SIG-M5 treated with dmso at 0.1 percent for 504 hours (cell line): ENCODE results near the gene OR2L3.
"Not testable (repeated sequence)": the region's sequence is repeated elsewhere in the genome, so short reads cannot be mapped to it uniquely, and the experiment has no call there.

Source experiments
- DNase-seq: peaks from one replicate; lab custom pipeline; 2025; ENCODE audit not compliant: unreplicated experiment; lab: John Stamatoyannopoulos, UW

OR2L3 gene, protein sequence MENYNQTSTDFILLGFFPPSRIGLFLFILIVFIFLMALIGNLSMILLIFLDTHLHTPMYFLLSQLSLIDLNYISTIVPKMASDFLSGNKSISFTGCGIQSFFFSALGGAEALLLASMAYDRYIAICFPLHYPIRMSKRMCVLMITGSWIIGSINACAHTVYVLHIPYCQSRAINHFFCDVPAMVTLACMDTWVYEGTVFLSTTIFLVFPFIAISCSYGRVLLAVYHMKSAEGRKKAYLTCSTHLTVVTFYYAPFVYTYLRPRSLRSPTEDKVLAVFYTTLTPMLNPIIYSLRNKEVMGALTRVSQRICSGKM

DNA sequence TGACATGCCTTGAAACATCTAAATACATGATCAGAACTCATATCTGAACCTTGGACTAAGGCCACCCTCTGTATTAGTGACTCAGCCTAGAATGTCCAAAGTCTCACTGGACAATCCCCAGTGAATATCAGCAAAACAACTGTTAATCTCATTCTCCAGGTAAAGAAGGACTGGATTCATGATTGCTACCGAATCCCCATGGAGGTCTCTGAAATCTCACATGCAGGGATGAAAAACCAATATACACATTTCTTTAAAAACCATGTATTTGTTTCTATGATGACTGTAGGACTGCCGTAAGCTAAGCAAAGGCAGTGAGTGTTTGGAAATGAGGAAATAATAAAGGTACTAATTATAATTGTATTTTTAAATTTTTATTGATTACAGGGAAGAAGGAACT lies at the start of gene OR2L3:
Gene OR2L3 (plus strand): TSS at position 301 of the 400 bp plus-strand sequence. CDS start 13,846 bp downstream, outside the sequence.
- no peak for DNase-seq

DNA sequence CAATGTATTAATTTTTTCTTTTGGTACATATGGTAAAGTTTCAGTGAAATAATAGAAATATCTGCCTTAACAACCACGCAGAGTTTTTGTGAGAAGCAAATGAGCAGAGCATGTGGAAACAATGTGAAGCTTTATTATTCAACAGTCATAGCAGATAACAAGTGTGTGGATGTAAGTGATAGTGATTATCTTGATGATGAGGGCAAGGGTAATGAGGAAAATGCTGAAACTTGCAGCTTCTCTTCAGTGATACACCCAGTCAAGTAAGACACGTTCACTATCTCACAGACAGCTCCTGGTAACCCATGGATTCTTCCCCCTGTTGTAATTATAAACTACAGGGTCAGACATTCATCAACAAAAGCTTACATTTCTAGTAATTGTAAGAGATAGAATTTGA lies 47.8 kb upstream of the OR2L3 start:
- DNase-seq: no peak

DNA sequence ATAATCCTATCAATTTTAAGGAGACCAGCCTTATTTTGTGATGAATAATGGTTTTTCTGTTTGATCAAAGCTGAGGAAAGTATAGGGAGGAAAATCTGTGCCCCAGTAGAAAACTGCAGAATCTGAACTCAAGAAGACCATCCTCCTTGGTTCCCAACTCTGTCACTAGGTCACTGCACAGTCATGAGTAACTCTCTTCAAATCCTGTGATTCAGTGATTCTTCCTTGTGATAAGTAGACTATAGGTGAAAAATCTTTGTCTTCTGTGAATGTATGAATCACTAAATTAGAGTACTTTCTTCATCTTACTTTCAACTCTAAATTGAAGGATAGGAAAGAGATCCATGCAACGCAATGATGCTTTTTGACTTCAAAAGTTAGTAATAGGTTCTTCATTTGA lies 46.5 kb upstream of the OR2L3 start:
- no peak for DNase-seq

DNA sequence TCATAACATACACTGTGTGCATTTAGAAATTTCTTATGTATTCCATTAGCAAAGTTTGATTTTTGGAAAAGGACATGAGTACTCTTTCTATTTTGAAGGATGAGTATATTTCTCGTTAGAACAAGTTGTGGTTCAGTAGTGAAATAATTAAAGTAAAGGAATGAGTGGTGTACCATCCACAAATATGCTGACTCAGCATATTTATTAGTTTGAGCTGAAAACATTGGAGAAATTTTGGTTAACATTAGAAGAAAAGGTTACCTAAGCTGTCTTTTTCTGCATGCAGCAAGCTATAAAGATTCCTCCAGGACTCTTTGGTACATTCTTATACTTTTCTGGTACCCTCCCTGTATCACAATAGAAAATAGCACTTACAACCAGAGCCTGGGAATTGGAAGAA lies 38.9 kb upstream of the OR2L3 start:
- no peak for DNase-seq

DNA sequence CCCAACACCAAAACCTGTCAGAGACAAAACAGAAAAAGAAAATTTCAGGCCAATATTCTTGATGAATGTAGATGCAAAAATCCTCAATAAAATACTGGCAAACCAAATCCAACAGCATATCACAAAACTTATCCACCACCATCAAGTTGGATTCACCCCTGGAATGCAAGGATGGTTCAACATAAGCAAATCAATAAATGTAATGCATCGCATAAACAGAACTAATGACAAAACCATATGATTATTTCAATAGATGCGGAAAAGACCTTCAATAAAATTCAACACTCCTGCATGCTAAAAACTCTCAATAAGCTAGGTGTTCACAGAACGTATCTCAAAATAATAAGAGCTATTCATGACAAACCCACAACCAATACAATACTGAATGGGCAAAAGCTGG lies 37.0 kb upstream of the OR2L3 start:
- no peak for DNase-seq

DNA sequence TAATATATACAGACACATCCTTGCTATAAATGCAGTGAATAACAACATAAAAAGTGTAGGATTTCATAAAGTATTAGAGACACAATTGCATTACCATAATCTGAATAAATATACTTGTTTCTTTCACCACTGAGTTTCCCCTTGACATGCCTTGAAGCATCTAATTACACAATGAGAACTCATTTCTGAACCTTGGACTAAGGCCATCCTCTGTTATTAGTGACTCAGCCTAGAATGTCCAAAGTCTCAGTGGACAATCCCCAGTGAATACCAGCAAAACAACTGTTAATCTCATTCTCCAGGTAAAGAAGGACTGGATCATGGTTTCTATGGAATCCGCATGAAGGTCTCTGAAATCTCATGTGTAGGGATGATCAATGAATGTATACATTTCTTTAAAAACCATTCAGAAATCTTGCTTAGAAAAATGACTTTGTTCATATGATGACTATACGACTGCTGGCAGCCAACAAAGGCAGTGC lies 33.4 kb upstream of the OR2L3 start, which contains the start of gene OR2L5:
Gene OR2L5 (plus strand): TSS at position 432 of the 482 bp plus-strand sequence. CDS start 8,288 bp downstream, outside the sequence.
- no peak for DNase-seq

DNA sequence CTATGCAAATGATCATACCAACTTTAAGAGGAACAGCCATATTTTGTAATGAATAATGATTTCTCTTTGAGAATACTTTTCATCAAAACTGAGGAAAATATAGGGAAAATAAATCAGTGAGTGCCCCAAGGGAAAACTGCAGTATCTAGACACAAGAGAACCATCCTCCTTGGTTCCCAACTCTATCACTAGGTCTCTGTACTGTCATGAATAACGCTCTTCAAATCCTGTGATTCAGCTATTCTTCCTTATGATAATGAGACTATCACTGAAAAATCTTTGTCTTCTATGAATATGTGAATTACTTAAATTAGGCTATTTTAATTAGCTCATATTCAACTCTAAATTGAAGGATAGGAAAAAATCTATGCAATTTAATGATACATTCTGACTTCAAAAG lies 30.8 kb upstream of the OR2L3 start:
- DNase-seq: no peak

DNA sequence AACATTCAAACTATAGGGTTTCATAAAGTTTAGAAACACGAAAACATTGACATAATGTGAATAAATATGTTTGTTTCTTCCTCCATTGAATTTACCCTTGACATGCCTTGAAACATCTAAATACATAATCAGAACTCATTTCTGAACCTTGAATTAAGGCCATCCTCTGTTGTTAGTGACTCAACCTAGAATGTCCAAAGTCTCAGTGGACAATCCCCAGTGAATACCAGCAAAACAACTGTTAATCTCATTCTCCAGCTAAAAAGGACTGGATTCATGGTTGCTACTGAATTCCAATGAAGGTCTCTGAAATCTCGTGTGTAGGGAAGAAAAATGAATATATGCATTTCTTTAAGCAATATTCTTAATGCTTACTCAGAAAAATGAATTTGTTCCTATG lies 16.9 kb upstream of the OR2L3 start, which contains the start of gene OR2L2:
Gene OR2L2 (plus strand): TSS at position 301 of the 400 bp plus-strand sequence. CDS start 8,198 bp downstream, outside the sequence.
- no peak for DNase-seq

DNA sequence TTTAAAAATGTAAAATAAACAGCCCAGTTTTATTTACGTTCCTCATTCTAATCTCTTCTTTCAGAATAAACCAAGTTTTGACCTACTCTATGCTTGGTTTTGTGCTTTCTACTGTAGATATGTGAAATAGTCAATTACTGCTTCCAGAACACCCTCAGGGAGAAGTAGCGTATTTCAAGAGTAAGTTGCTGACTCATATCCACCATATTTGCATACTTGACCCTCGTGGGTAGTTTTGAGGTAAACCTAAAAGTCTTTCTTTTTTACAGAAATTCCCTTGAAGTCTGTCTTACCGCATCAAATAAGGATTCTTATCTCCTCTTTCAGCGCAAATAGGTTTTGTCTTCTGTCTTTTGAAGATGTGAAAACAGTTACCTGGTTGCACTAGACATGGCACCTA lies 1.4 kb upstream of the OR2L3 start:
- no peak for DNase-seq

DNA sequence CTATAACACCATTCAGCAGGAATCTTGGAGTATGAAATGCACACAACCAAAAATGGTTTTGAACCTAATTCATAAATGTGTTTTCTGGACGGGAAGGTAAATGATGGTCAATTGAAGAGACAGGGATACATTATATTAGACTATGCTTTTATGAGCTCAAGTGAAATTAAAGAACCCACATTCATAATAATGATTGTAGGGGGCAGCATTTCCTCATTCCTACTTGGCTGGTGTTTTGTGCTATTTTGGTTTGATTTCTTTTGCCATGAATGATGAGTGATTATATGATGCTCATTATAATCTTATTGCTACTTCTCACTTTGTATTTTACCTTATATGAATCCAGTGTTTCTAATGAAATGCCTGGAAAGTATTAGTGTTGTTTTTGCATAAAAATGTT lies 372 bp downstream of the OR2L3 start:
- DNase-seq: no peak

DNA sequence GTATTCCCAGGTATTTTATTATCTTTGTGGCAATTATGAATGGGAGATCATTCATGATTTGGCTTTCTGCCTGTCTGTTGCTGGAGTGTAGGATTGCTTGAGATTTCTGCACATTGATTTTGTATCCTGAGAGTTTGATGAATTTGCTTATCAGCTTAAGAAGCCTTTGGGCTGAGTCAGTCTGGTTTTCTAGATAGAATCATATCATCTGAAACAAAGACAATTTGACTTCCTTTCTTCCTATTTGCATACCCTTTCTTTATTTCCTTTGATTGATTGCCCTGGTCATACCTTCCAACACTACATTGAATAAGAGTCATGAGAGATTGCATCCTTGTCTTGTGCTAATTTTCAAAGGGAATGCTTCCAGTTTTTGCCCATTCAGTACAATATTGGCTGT lies 8.0 kb downstream of the OR2L3 start:
- no peak for DNase-seq

DNA sequence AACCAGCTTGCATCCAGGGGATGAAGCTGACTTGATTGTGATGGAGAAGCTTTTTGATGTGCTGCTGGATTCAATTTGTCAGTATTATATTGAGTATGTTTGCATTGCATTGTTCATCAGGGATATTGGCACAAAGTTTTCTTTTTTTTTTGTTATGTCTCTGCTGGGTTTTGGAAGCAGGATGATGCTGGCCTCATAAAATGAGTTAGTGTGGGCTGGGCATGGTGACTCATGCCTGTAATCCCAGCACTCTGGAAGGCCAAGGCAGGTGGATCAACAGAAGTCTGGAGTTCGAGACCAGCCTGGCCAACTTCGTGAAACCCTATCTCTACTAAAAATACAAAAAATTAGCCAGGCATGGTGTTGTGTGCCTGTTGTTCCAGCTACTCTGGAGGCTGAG lies 8.6 kb downstream of the OR2L3 start:
- no peak for DNase-seq

DNA sequence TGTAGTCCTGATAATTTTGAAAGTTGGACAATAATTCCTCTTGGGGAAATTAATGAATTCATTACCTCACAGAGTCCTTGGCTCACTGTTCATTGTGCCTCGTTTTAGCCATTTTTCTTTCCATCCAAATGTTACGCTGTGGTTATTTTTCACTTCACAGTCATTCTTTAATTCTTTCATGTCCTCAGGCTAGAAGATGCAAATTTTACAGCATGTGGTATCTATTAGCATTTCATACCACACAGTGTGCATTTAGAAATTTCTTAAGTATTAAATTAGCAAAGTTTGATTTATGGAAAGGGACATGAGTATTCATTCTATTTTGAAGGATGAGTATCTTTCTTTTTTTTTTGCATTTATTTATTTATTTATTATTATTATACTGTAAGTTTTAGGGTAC lies 18.4 kb downstream of the OR2L3 start:
- no peak for DNase-seq

DNA sequence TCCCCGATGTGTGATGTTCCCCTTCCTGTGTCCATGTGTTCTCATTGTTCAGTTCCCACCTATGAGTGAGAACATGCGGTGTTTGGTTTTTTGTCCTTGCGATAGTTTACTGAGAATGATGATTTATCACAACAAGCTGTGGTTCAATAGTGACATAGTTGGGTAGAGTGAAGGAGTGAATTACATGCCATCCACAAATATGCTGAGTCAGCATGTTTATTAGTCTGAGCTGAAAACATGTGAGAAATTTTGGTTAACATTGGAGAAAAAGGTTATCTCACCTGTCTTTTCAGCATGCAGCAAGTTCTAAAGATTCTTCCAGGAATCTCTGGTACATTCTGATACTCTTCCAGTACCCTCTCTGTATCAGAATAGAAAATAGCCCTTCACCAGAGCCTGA lies 19.0 kb downstream of the OR2L3 start:
- DNase-seq: no peak

DNA sequence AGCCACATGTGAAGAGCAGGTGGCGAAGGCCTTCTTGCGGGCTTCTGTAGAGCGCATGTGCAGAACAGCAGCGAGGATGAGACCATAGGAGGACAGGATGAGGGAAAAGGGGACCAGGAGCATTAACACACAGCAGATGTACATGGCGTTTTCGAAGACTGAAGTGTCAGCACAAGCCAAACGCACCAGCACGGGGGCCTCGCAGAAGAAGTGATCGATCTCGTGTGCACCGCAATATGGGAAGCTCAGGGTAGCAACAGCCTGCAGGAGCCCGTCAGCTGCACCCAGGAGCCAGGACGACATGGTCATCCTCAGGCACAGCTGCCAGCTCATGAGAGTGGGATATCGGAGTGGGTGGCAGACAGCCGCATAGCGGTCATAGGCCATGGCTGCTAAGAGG lies 37.2 kb downstream of the OR2L3 start:
- not testable (repeated sequence) for DNase-seq

DNA sequence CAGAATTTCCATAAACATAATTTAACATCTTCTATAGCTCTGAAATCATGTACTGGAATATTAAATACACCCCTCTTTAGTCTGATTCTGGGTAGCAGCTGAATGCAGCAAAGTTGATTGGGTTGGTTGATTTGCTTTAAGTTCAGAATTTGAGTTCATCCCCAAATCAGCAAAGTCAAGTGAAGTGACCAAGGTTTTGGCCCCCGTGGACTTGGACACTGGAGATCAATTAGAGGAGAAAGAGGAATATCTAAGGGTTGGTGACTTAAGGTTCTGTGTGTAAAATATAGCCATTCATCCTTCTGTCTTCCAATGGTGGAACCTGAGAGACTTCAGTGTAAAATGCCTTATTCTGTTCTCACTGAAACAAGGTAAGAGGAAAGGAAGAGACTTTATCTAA lies 48.2 kb downstream of the OR2L3 start, which contains the start of gene OR2L13:
Gene OR2L13 (plus strand): TSS at position 301 of the 400 bp plus-strand sequence. CDS start 4,192 bp downstream, outside the sequence.
- DNase-seq: no peak

DNA sequence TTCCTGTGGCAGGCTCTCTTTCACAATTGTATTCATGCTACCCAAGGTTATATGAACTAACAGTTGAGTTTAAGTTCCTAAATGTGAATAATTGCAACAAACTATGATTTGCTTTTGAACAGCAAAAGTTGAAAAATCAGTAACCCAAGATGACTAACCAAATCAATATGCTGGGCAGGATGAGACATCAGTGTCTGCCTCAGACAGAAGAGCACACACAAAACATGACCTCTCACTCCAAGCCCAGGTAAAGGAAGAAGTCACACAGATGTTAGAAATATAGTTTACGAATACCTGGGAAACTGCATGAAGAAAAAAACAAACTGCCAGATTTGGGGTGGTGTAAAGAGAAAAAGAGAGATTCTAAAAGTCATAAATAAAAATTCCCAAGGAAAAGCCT lies 51.9 kb downstream of the OR2L3 start:
- DNase-seq: no peak

DNA sequence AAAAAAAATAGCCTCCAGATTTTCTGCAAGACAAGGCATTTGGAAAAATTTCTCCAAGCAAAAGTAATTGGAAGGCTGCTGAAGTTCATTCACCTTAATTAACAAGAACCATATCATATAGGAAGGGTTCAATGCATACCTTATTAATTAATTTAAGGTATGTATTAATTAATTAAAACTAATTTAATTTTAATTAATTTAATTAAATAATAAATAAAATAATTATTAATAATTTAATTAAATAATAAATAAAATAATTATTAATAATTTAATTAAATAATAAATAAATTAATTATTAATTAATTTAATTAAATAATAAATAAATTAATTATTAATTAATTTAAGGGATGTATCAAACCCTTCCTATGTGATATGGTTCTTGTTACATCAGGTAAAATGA lies 56.2 kb downstream of the OR2L3 start:
- no peak for DNase-seq

DNA sequence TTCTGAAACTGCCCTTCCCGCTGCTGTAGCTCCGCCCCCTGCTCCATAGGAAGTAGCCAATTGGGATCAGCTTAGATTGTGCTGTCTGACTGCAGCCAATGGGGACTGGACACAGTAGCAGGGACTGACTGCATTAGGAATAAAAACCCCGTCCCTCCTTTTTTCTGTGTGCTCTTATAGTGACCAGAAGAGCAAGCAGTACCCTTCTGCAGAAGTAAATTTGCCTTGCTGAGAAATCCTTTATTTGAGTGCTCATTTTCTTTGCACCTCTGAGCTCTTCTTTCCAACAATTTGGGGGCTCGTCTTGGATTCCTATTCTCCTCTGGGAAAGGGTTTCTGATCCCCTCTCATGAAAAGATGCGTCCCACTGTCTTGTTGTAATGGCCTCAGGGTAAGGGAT lies 64.5 kb downstream of the OR2L3 start:
- DNase-seq: no peak
